ENCODE results near the gene ZP4. TPM values are rescaled to one million over a fixed set of nuclear protein-coding genes. Genes with fewer than 3 reads are reported as not detected.

ZP4 gene
- total RNA-seq, 1 experiment from 2014 or later = not detected

GRCh38 chr1:237891979-237892378, 1.3 kb upstream of the ZP4 start:
- Histone ChIP-seq H3K27me3 (replicated peaks; ENCODE audit: insufficient read depth, low read depth, low read length, poor library complexity) (no peaks in the 10 kb centered on the region), H3K27ac (ENCODE audit: low read depth, low read length, poor library complexity, severe bottlenecking) (no peak overlapping the region), H3K9me3 (ENCODE audit: low read depth, low read length, poor library complexity, severe bottlenecking) (no peaks in the 10 kb centered on the region), H3K4me3 (ENCODE audit: low read depth, low read length, poor library complexity, severe bottlenecking) (no peak overlapping the region), H3K36me3 (ENCODE audit: insufficient read depth, low read length, poor library complexity, severe bottlenecking) (no peaks in the 10 kb centered on the region), H3K4me1 (ENCODE audit: insufficient read depth, low read length, poor library complexity, severe bottlenecking) (no peaks in the 10 kb centered on the region)
- no TSS peak for BruUV-seq (replicated peaks)
- no peak for DNase-seq (ENCODE audit: low spot score)
- TF ChIP-seq EZH2 (IDR thresholded peaks at IDR 0.05; ENCODE audit: borderline replicate concordance, low read depth, low read length, poor library complexity, severe bottlenecking) = no peak
- no peak for TF ChIP-seq CTCF (conservative IDR thresholded peaks at IDR 0.05; ENCODE audit: low read depth, low read length)
- CTCF ChIA-PET = no interaction called here
- intact Hi-C loops (cut with micrococcal nuclease; ENCODE audit: unreplicated experiment) = no loop called here
- POLR2A ChIA-PET (ENCODE audit: low non-redundant PET) = no interaction called here

DNA sequence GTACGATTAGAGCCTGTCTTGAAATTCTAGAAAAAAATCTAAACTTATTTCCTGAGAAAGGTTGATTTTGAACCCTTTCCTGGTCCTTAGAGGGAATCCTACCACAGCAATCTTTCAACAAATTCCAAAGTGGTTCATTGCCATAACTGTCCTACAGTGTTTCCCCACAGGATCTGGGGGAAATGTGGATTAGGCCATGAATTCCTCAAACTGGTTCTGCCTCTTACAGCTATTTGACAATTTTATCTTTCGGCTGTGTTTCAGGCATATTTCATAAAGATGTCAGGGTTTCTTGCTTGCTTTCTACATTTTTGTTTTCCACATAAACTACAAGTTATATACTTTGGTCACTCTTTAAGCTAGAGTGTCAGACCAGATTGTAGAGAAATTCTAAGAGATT, 544 bp upstream of the ZP4 start:
- no peak for DNase-seq (ENCODE audit: low spot score)
- TF ChIP-seq EZH2 (IDR thresholded peaks at IDR 0.05; ENCODE audit: borderline replicate concordance, low read depth, low read length, poor library complexity, severe bottlenecking) (no peak), CTCF (conservative IDR thresholded peaks at IDR 0.05; ENCODE audit: low read depth, low read length) (no peak)
- ChIA-PET CTCF (no interaction called here), POLR2A (ENCODE audit: low non-redundant PET) (no interaction called here)
- H3K9me3 ChIP-seq (ENCODE audit: low read depth, low read length, poor library complexity, severe bottlenecking) = no peaks in the 10 kb centered on the region
- no peaks in the 10 kb centered on the region for H3K4me1 ChIP-seq (ENCODE audit: insufficient read depth, low read length, poor library complexity, severe bottlenecking)
- no peak overlapping the region for H3K4me3 ChIP-seq (ENCODE audit: low read depth, low read length, poor library complexity, severe bottlenecking)
- no TSS peak for BruUV-seq (replicated peaks)
- H3K27me3 ChIP-seq (replicated peaks; ENCODE audit: insufficient read depth, low read depth, low read length, poor library complexity) = no peaks in the 10 kb centered on the region
- no peak overlapping the region for H3K27ac ChIP-seq (ENCODE audit: low read depth, low read length, poor library complexity, severe bottlenecking)
- intact Hi-C loops (cut with micrococcal nuclease; ENCODE audit: unreplicated experiment) = no loop called here
- no peaks in the 10 kb centered on the region for H3K36me3 ChIP-seq (ENCODE audit: insufficient read depth, low read length, poor library complexity, severe bottlenecking)

- BruUV-seq (replicated peaks) = no TSS peak
- H3K27ac ChIP-seq (ENCODE audit: low read depth, low read length, poor library complexity, severe bottlenecking) = no peak overlapping the region
- CTCF ChIA-PET = no interaction called here
- TF ChIP-seq EZH2 (IDR thresholded peaks at IDR 0.05; ENCODE audit: borderline replicate concordance, low read depth, low read length, poor library complexity, severe bottlenecking) (no peak), CTCF (conservative IDR thresholded peaks at IDR 0.05; ENCODE audit: low read depth, low read length) (no peak)
- DNase-seq (ENCODE audit: low spot score) = no peak
- no peaks in the 10 kb centered on the region for H3K4me1 ChIP-seq (ENCODE audit: insufficient read depth, low read length, poor library complexity, severe bottlenecking)
- H3K4me3 ChIP-seq (ENCODE audit: low read depth, low read length, poor library complexity, severe bottlenecking) = no peak overlapping the region
- POLR2A ChIA-PET (ENCODE audit: low non-redundant PET) = no interaction called here
- H3K9me3 ChIP-seq (ENCODE audit: low read depth, low read length, poor library complexity, severe bottlenecking) = no peaks in the 10 kb centered on the region
- no peaks in the 10 kb centered on the region for H3K27me3 ChIP-seq (replicated peaks; ENCODE audit: insufficient read depth, low read depth, low read length, poor library complexity)
- intact Hi-C loops (cut with micrococcal nuclease; ENCODE audit: unreplicated experiment) = no loop called here
- H3K36me3 ChIP-seq (ENCODE audit: insufficient read depth, low read length, poor library complexity, severe bottlenecking) = no peaks in the 10 kb centered on the region
These were observed 306 bp downstream of the ZP4 start for GRCh38 chr1:237890416-237890815.

All from A673 (cell line).